Right ventricle myocardium superior (tissue), 1 donor: ENCODE data around the gene MORF4L2. TPM values are rescaled to one million over a fixed set of nuclear protein-coding genes. Genes with fewer than 3 reads are reported as not detected.
"Not testable (repeated sequence)": the region's sequence is repeated elsewhere in the genome, so short reads cannot be mapped to it uniquely, and the experiment has no call there.

ENCODE experiments used
- ATAC-seq: fragments of 200-7000 bp; cut with Tn5 transposase; one replicate; pipeline ENCODE4 v1.9.1; 2020; ENCODE audit warnings: mild to moderate bottlenecking; ENCODE audit not compliant: poor library complexity
- DNase-seq: peaks from one replicate; pipeline ENCODE4 v3.0.0-alpha.2; 2020
- intact Hi-C: fragments of 100-400 bp; cut with DNase I; formaldehyde crosslinking; loops from one replicate; pipeline ENCODE4 v1.11.2; 2022
- total RNA-seq: library from RNA; stranded (reverse); fragmentation: NEBNext Ultra II Directional; extraction: Animal tissue kit (Norgen Biotek cat#: 25700); gene quantifications from one replicate; pipeline ENCODE4 v1.2.1, GENCODE V29; 2021
- donor health status: DM: no; HTN: yes; CAD: no; lungs with severe emphysema.

The MORF4L2 gene
- total RNA-seq, 1 donor from 2014 or later = 160 TPM

GRCh38 chrX:103687696-103688201 is 1.2 kb upstream of the MORF4L2 start:
- peak; percentile 29 for ATAC-seq
- DNase-seq = peak; percentile 51
- intact Hi-C loops = no loop called here

- intact Hi-C loops = no loop called here
- peak; percentile 94 for DNase-seq
- ATAC-seq = peak; percentile 94
These were observed 685 bp upstream of the MORF4L2 start for GRCh38 chrX:103687073-103687695.

DNA sequence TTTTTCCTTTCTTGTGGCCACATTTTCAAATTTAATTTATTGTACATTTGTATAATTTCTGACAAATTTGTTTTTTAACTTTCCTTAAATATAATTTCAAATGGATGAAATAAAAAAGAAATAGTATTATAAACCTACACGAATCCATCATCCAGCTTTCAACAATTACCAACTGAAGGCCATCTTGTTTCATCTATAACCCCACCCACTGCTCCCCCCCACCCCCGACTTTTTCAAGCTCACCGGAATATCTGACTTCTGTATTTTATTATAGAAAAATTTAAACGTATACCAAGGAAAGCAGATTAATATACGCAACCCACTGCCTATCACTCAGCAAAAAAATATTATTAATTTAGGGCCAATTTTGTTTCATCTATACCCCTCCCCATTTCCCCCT is 1.1 kb downstream of the MORF4L2 start:
- intact Hi-C loops = no loop called here
- DNase-seq (no peak), ATAC-seq (no peak)

DNA sequence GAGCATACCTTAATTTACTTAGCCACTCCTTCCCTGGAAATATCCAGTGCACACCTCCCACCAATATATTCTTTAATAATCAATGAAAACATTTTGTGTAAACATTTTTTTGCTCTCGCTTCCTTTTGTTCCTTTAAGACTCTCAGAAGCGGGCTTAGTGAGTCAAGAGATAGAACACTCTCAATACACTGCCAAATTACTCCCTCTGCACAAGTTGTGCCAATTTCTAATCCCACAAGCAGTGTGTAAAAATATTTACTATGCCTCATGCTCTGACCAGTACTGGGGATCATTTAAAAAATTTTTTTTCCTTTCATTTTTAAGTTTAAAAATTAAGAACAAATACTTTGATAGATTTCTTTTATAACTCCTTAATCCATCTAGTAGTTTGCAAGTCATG is 5.1 kb downstream of the MORF4L2 start:
- no peak for ATAC-seq
- DNase-seq = no peak
- intact Hi-C loops = no loop called here

DNA sequence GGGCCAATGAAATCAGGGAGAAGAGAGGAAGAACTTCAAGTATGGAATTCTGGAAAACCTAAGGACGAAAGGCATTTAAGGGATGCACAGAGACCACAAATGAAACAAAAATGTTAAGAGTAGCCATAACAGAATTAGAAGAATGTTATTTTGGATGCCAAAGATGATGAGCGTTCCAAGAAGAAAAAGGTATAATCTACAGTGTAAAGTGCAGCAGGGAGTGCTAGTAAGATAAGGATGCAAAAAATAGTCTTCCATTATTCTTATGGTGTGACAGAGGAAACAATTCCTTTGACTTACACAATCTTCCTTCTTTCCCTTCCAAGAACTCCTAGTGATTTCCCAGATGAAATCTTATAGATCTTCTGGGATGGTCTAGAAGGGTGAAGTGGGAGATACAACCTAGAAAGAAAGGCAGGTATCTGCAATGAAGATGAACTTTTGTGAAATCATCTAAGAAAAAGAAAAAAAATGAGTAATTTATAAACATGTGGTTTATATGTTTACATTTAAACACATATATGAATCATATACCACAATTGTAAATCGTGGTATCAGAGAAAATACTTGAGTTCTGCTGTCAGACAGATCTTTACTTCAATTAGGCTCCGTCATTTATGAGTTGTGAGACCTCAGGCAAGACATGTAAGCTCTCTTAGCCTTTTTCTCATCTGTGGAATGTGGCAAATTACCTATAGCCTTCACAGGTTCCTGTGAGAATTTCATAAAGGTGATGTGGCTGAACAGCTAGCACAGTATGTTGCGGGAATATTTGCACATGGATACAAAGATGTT is 8.1 kb downstream of the MORF4L2 start:
- intact Hi-C loops = no loop called here
- DNase-seq (no peak), ATAC-seq (no peak)

GRCh38 chrX:103674531-103675454 is 11.7 kb downstream of the MORF4L2 start:
- ATAC-seq (no peak), DNase-seq (no peak)
- intact Hi-C loops = no loop called here

DNA sequence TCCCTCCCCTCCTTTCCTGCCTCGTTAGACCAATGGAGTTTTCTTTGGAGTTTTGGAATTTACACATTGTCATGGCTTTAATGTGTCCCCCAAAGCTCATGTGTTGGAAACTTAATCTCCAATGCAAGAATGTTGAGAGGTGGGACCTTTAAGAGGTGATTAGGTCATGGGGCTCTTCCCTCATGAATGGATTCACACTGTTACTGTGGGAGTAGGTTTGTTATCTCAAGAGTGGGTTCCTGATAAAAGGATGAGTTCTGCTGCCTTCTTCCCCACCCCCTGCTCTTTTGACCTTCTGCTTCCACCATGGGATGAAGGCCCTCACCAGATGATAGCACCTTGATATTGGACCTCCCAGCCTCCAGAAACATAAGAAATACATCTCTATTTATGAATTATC is 16.8 kb downstream of the MORF4L2 start:
- intact Hi-C loops = no loop called here
- no peak for DNase-seq
- ATAC-seq = no peak

GRCh38 chrX:103666202-103667107 is 20.0 kb downstream of the MORF4L2 start:
- intact Hi-C loops = no loop called here
- no peak for DNase-seq
- no peak for ATAC-seq

DNA sequence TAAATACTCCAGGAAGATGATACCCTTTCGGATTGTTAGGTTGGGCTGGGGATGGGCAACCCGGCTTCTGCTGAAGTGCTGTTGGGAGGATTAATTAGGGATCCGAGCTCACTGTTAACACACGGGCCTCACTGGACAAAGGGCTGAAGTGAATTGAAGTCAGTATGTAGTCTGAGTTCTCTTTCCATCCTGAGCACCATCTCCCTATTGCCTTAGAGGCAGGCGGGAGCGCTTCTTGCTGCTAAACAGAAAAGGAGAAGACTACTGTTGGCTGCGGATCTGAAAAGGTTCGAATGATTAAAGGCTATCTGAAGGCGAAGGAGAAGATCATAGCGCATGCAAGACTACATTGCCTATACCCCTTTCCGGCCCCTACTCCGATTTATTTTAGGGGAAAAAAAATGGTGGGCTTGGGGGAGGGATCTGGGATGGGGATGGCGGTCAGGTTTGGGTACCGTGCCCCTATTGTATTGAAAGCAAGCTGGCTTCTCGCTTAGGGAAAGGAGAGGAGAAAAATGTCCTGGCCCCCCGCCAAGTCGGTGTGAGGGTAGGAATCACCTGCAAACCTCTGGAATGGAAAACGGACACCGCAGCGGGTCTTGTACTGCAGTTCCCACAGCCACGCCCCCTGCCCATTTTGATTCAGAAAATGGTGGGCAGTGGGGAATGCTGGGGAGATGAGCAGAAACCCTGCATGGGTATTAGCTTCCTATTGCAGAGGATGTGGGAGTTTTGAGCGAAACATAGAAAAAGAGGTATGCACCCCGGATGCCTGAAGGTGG is 22.3 kb downstream of the MORF4L2 start:
- DNase-seq = no peak
- ATAC-seq = no peak
- intact Hi-C loops = no loop called here

GRCh38 chrX:103659460-103659859 is 27.0 kb downstream of the MORF4L2 start:
- ATAC-seq, intact Hi-C loops, DNase-seq: not testable (repeated sequence)

DNA sequence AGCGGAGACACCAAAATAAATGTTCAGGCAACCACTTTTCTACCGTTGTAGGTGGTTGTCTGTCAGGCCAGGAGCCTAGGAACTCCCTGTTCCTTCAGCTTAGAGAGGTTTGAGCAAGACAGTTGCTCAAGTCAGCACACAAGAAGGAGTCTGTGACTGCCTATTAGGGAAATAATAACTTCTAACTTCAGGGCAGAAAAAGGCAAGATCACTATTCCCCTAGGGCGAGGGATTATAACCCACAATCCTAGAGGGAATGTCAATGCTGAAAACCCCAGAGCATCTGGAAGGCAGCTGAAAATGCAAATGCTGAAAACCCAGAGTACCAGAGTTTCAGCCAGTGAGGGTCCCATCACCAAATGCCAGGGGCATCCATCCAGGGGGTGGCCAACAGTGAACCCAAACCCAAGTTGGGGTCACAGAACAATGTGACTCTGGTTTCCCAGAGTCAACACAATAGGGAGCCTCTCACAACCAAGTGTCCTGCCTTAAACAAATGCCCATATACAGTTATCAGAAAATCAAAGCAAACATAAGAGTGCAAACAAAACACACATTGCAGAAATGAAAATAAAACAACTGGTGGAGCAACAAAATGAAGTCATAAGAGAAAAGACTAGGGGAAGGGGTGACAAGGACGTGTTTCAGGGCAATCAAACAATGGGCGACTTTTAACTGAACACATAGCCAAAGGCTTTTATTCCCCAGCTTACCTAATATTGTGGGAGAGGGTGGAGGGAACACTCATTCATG is 27.6 kb downstream of the MORF4L2 start:
- intact Hi-C loops = no loop called here
- ATAC-seq = no peak
- no peak for DNase-seq

DNA sequence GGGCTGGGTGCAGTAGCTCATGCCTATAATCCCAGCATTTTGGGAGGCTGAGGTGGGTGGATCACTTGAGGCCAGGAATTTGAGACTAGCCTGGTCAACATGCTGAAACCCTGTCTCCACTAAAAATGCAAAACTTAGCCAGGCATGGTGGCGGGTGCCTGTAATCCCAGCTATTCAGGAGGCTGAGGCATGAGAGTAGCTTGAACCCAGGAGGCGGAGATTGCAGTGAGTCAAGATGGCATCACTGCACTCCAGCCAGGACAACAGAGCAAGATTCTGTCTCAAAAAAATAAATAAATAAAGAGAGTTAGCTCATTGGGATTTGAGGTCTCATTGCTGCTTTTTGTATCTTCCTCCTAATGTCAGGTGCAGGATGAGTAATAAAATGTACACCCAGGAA is 29.4 kb downstream of the MORF4L2 start:
- ATAC-seq, intact Hi-C loops: not testable (repeated sequence)

GRCh38 chrX:103656617-103657016 is 29.9 kb downstream of the MORF4L2 start:
- intact Hi-C loops = no loop called here
- ATAC-seq (no peak), DNase-seq (no peak)

More for the DNA sequence above, 29.4 kb downstream of the MORF4L2 start:
- DNase-seq = not testable (repeated sequence)

DNA sequence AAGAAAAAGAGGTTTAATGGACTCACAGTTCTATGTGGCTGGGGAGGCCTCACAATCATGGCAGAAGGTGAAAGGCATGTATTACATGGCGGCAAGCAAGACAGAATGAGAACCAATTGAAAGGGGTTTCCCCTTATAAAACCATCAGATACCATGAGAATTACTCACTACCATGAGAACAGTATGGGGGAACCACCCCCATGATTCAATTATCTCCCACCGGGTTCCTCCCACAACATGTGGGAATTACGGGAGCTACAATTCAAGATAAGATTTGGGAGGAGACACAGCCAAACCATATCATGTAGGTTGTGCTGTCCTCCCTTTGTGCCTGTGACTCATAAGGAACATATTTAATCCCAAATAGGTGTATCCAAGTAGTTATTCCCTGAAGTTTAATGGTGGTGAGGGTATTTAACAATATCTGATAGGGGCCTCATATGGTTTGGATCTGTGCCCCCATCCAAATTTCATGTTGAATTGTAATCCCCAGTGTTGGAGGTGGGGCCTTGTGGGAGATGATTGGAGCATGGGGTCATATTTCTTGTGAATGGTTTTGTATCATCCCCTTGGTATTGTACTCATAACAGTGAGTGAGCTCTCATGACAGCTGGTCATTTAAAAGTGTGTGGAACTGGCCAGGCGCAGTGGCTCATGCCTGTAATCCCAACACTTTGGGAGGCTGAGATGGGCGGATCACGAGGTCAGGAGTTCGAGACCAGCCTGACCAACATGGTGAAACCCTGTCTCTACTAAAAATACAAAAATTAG is 31.1 kb downstream of the MORF4L2 start:
- ATAC-seq, DNase-seq, intact Hi-C loops: not testable (repeated sequence)

DNA sequence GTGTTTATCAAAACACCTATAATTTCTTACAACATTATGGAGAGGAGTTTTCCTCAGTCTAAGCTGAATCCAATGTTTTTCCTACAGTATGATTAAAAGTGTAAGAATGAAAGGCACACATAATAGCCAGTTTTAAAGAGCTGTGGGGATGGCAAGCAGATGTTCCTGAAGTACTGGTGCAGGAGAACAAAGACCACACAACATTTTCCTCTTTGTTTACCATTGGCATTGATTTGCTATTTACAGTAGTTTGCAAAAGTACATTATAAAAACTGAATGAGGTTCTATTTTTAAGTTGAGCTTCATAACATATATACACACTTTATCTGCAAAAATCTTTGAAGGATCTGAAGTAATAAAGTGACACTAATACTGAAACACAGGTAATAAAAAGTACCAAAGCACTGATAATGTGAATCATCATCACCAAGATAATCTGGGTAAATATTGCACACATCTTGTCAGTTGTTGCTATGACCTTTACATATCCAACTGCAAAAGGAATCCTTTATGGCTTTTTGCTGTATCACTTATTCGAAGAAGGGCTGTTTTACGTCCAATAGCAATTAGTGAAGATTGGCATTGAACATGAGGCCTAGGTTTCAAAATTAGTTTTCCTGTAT is 35.2 kb downstream of the MORF4L2 start:
- intact Hi-C loops = no loop called here
- ATAC-seq = no peak
- DNase-seq = no peak

- no peak for ATAC-seq
- intact Hi-C loops = no loop called here
- DNase-seq = no peak
These were observed 38.9 kb downstream of the MORF4L2 start for GRCh38 chrX:103647630-103648029.
